Stomach (tissue), 4 donors: ENCODE measurements around the gene KCNQ5.

Source experiments
- EP300 ChIP-seq: sonication (generic); formaldehyde crosslinking; IDR thresholded peaks from one replicate; pipeline ENCODE4 v1.6.1; 2017; ENCODE audit warnings: antibody characterized with exemption
- POLR2A ChIP-seq, 4 donors: fragments of 450-650 bp; IDR thresholded peaks; one replicate each; pipeline ENCODE4 v1.6.1; 2016; ENCODE audit warnings: antibody characterized with exemption in 4 of 4, control low read depth in 2 of 4, mild to moderate bottlenecking in 1 of 4, moderate library complexity in 1 of 4
- TF ChIP-seq, protein P1 (sequence below), 7 experiments: fragments of 450-650 bp in 4 of 7; fragments of 200-600 bp in 3 of 7; sonication (generic) in 3 of 7; IDR thresholded peaks; one replicate each; pipeline ENCODE4 v1.5.1; 2016 to 2019; ENCODE audit warnings: antibody characterized with exemption in 7 of 7, control low read depth in 2 of 7, mild to moderate bottlenecking in 1 of 7

DNA sequence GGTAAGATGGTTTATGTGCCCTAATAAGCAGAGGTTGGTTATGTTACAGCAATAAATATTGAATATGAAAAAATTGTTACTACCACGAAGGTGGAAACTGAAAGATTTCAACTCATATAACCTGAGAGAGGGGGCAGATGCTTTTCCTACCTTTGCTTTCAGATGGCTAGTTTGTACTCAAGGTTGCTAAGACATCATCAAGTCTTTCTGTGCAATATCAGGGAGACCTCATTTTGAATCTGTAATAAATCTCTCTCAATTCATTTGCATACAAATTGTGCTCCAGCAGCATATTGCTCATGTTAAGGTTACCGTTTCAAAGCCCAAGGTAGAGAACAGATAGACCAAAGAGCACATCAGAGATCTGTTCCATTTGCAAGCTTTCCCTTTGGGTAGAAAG is 383.0 kb downstream of the KCNQ5 start:
- TF ChIP-seq POLR2A (IDR thresholded peaks at IDR 0.05) = no peak
- TF ChIP-seq, protein P1, sequence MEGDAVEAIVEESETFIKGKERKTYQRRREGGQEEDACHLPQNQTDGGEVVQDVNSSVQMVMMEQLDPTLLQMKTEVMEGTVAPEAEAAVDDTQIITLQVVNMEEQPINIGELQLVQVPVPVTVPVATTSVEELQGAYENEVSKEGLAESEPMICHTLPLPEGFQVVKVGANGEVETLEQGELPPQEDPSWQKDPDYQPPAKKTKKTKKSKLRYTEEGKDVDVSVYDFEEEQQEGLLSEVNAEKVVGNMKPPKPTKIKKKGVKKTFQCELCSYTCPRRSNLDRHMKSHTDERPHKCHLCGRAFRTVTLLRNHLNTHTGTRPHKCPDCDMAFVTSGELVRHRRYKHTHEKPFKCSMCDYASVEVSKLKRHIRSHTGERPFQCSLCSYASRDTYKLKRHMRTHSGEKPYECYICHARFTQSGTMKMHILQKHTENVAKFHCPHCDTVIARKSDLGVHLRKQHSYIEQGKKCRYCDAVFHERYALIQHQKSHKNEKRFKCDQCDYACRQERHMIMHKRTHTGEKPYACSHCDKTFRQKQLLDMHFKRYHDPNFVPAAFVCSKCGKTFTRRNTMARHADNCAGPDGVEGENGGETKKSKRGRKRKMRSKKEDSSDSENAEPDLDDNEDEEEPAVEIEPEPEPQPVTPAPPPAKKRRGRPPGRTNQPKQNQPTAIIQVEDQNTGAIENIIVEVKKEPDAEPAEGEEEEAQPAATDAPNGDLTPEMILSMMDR (IDR thresholded peaks at IDR 0.05) = no peak
- TF ChIP-seq EP300 = no peak
